GM23248 (cell line): ENCODE measurements around the gene CKAP5.

Source experiments
- EZH2 ChIP-seq: fragments of 200-600 bp; sonication (generic); IDR thresholded peaks from 2 replicates; pipeline ENCODE4 v1.6.1; 2018; ENCODE audit warnings: antibody characterized with exemption, mild to moderate bottlenecking; ENCODE audit not compliant: insufficient read depth, poor library complexity, severe bottlenecking
- EZH2phosphoT487 ChIP-seq: fragments of 200-600 bp; sonication (generic); IDR thresholded peaks from 2 replicates; pipeline ENCODE4 v1.6.1; 2018; ENCODE audit warnings: antibody characterized with exemption, moderate library complexity, mild to moderate bottlenecking, low read depth; ENCODE audit not compliant: insufficient read depth

DNA sequence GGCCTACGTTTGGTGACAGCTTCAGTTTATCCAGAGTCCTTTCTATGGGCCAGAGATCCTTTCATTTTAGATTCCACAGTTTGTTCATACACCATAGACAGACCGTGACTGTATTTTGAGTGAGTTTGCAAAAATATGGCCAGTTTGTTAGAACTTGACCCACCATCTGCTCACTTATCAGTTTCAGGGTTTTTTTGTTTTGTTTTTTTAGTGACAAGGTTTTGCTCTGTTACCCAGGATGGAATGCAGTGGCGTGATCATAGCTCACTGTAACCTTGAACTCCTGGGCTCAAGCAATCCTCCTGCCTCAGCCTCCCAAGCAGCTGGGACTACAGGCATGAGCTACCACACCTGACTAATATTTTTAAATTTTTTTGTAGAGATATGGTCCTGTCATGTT is 9.1 kb upstream of the CKAP5 start:
- TF ChIP-seq EZH2phosphoT487 (no peak), EZH2 (no peak)
